ENCODE results near the gene YWHAH. TPM values are rescaled to one million over a fixed set of nuclear protein-coding genes. Genes with fewer than 3 reads are reported as not detected.
A peak's percentile ranks its signal among the peaks of the same experiment; 100 is the strongest.

Gene YWHAH
- total and polyA plus RNA-seq, 9 of the 15 experiments (the other 6 are each of a cell fraction or from before 2014, with no cell fraction given) = 32.0 to 177 (median 114) TPM

DNA sequence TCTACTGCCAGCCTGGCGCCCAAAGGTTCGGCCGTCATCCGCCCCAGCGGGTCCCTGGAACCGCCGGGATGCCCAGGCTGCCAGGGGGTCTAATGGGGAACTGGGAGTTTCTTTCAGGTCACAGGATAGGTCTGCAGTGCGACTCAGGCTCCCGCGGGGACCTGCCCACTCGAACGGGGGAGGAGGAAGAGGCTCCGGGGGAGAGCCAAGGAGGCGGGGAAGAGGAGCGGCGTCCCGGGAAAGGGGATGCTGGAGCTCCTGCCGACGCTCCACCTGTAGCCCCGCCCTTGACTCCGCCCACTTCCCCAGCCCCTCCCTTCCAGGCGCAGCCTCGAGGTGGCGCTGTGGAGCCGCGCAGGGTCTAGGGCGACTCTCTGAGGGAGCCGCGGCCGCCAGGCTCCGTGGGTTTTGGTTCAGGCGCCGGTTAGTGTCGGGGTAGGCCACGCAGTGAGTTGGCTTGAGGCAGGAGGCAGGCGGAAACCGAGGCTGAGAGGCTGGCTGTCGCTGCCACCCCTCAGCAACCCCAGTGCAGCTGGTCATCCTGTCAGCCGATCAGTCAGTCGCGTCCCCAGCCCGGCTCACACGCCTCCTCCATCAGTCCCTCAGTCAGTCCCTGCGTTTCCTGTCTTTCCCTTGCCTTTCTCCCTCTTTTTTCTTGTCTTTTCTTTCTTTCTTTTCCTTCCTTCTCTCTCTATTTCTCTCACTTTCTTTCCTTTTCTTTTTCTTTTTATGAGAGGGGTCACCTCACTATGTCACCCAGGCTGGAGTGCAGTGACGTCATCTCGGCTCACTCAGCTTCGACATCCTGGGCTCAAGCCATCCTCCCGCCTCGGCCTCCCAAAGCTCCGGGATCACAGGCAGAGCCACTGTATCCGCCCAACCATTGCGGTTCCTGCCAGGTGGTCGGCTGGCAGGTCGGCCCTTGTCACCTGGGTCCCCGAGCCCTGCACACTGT is 26.4 kb downstream of the YWHAH start (continued):
- TF ChIP-seq, protein P1, sequence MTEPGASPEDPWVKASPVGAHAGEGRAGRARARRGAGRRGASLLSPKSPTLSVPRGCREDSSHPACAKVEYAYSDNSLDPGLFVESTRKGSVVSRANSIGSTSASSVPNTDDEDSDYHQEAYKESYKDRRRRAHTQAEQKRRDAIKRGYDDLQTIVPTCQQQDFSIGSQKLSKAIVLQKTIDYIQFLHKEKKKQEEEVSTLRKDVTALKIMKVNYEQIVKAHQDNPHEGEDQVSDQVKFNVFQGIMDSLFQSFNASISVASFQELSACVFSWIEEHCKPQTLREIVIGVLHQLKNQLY (CRISPR knock-in tag; conservative IDR thresholded peaks at IDR 0.05) = no peak
- TF ChIP-seq FOXA3 (CRISPR knock-in tag; conservative IDR thresholded peaks at IDR 0.05 in 1 of 2, IDR thresholded peaks at IDR 0.05 in 1 of 2) = no peak
- peak; percentile 64 to 74 for TF ChIP-seq NRF1 (conservative IDR thresholded peaks at IDR 0.05 in 1 of 2, IDR thresholded peaks at IDR 0.05 in 1 of 2)
- TF ChIP-seq ATF7 (IDR thresholded peaks at IDR 0.05) = peak; percentile 93
- no peak for TF ChIP-seq CEBPB (tag; IDR thresholded peaks at IDR 0.05)
- TF ChIP-seq, protein P2, sequence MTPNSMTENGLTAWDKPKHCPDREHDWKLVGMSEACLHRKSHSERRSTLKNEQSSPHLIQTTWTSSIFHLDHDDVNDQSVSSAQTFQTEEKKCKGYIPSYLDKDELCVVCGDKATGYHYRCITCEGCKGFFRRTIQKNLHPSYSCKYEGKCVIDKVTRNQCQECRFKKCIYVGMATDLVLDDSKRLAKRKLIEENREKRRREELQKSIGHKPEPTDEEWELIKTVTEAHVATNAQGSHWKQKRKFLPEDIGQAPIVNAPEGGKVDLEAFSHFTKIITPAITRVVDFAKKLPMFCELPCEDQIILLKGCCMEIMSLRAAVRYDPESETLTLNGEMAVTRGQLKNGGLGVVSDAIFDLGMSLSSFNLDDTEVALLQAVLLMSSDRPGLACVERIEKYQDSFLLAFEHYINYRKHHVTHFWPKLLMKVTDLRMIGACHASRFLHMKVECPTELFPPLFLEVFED (CRISPR knock-in tag; conservative IDR thresholded peaks at IDR 0.05) = 0 out of 2 replicates have a peak, but pooled peaks have one; percentile 6
- TF ChIP-seq, protein P3, sequence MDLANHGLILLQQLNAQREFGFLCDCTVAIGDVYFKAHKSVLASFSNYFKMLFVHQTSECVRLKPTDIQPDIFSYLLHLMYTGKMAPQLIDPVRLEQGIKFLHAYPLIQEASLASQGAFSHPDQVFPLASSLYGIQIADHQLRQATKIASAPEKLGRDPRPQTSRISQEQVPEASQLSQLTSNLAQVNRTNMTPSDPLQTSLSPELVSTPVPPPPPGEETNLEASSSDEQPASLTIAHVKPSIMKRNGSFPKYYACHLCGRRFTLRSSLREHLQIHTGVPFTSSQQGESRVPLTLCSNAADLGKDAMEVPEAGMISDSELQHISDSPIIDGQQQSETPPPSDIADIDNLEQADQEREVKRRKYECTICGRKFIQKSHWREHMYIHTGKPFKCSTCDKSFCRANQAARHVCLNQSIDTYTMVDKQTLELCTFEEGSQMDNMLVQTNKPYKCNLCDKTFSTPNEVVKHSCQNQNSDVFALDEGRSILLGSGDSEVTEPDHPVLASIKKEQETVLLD (IDR thresholded peaks at IDR 0.05) = 0 out of 2 replicates have a peak, but pooled peaks have one; percentile 56
- TF ChIP-seq, protein P4, sequence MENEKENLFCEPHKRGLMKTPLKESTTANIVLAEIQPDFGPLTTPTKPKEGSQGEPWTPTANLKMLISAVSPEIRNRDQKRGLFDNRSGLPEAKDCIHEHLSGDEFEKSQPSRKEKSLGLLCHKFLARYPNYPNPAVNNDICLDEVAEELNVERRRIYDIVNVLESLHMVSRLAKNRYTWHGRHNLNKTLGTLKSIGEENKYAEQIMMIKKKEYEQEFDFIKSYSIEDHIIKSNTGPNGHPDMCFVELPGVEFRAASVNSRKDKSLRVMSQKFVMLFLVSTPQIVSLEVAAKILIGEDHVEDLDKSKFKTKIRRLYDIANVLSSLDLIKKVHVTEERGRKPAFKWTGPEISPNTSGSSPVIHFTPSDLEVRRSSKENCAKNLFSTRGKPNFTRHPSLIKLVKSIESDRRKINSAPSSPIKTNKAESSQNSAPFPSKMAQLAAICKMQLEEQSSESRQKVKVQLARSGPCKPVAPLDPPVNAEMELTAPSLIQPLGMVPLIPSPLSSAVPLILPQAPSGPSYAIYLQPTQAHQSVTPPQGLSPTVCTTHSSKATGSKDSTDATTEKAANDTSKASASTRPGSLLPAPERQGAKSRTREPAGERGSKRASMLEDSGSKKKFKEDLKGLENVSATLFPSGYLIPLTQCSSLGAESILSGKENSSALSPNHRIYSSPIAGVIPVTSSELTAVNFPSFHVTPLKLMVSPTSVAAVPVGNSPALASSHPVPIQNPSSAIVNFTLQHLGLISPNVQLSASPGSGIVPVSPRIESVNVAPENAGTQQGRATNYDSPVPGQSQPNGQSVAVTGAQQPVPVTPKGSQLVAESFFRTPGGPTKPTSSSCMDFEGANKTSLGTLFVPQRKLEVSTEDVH (IDR thresholded peaks at IDR 0.05; ENCODE audit: low read depth, partially characterized antibody) = no peak
- TF ChIP-seq, protein P5, sequence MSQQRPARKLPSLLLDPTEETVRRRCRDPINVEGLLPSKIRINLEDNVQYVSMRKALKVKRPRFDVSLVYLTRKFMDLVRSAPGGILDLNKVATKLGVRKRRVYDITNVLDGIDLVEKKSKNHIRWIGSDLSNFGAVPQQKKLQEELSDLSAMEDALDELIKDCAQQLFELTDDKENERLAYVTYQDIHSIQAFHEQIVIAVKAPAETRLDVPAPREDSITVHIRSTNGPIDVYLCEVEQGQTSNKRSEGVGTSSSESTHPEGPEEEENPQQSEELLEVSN (IDR thresholded peaks at IDR 0.05; ENCODE audit: borderline replicate concordance in 1 of 2, extremely low read depth in 1 of 2, insufficient read depth in 1 of 2, insufficient read length in 1 of 2, low read depth in 1 of 2, low read length in 1 of 2, poor library complexity in 1 of 2, severe bottlenecking in 1 of 2) = peak in 1 of 2 experiments; percentile 49
- TF ChIP-seq NR3C1 (CRISPR knock-in tag; IDR thresholded peaks at IDR 0.05) = no peak
- TF ChIP-seq ZNF263 (CRISPR knock-in tag; IDR thresholded peaks at IDR 0.05; ENCODE audit: borderline replicate concordance) = peak; percentile 74
- no peak for TF ChIP-seq ATF1 (CRISPR knock-in tag; IDR thresholded peaks at IDR 0.05)
- peak; percentile 78 for TF ChIP-seq ATF1 (tag; IDR thresholded peaks at IDR 0.05)
